ENCODE data around the gene ZDHHC13. TPM values are rescaled to one million over a fixed set of nuclear protein-coding genes. Genes with fewer than 3 reads are reported as not detected.

ZDHHC13 gene
- total and polyA plus RNA-seq, 2 of the 8 experiments (the other 6 are each of a cell fraction or from before 2014, with no cell fraction given), result 22.4 to 24.1 TPM

- Histone ChIP-seq H3K23ac (ENCODE audit: insufficient read length) (no peak overlapping the region), H4K91ac (replicated peaks; ENCODE audit: insufficient read length, low read length) (no peak overlapping the region), H3K56ac (replicated peaks; ENCODE audit: insufficient read length, low read depth, low read length) (no peak overlapping the region), H3K9ac (replicated peaks in 1 of 4; ENCODE audit: extremely low read depth in 1 of 4, low read depth in 3 of 4, low read length in 3 of 4) (no peak overlapping the region), H3K79me2 (ENCODE audit: control insufficient read depth in 1 of 2, insufficient read depth in 2 of 2, low read length in 2 of 2) (no peaks in the 10 kb centered on the region), H3K4me3 (ENCODE audit: extremely low read depth in 1 of 4, insufficient read depth in 2 of 4, low read depth in 3 of 4, low read length in 4 of 4) (no peak overlapping the region), H3K23me2 (ENCODE audit: low read depth, low read length) (no peaks in the 10 kb centered on the region), H3K4me1 (replicated peaks in 1 of 4; ENCODE audit: control insufficient read depth in 3 of 4, insufficient read depth in 4 of 4, low read length in 3 of 4) (peaks cover 0 to 3% (median 0%) of the 10 kb centered on the region in 4 experiments; a peak in 1 of 7 replicates), H2BK12ac (ENCODE audit: low read depth, low read length) (no peak overlapping the region), H3K4ac (replicated peaks; ENCODE audit: insufficient read length, low read depth, low read length) (no peak overlapping the region), H2AFZ (ENCODE audit: low read length) (no peak overlapping the region), H4K5ac (ENCODE audit: insufficient read length, low read depth, low read length) (no peak overlapping the region), H4K8ac (ENCODE audit: extremely low read depth, insufficient read depth, low read length) (no peak overlapping the region), H3K79me1 (ENCODE audit: low read depth, low read length) (no peaks in the 10 kb centered on the region), H4K20me1 (replicated peaks in 1 of 2; ENCODE audit: control insufficient read depth in 1 of 2, insufficient read depth in 2 of 2, low read length in 2 of 2) (no peaks in the 10 kb centered on the region), H3K14ac (ENCODE audit: insufficient read length) (no peak overlapping the region), H2BK5ac (ENCODE audit: low read depth, low read length) (no peak overlapping the region), H3K18ac (ENCODE audit: extremely low read depth, low read length) (no peak overlapping the region), H3K27ac (ENCODE audit: low read depth, low read length) (no peak overlapping the region), H3K36me3 (ENCODE audit: control insufficient read depth in 2 of 4, insufficient read depth in 4 of 4, low read length in 3 of 4) (peaks cover 0 to 25% (median 13%) of the 10 kb centered on the region in 4 experiments; a peak in 7 of 8 replicates), H2BK15ac (ENCODE audit: low read length) (no peak overlapping the region), H3K27me3 (replicated peaks in 1 of 4; ENCODE audit: control insufficient read depth in 3 of 4, extremely low read depth in 1 of 4, insufficient read depth in 3 of 4, low read length in 3 of 4) (no peaks in the 10 kb centered on the region), H3K4me2 (ENCODE audit: insufficient read depth in 1 of 2, low read depth in 2 of 2, low read length in 2 of 2) (no peak overlapping the region), H2AK5ac (ENCODE audit: low read depth, low read length) (no peak overlapping the region), H2BK20ac (ENCODE audit: low read length) (no peak overlapping the region), H2BK120ac (replicated peaks; ENCODE audit: low read depth, low read length) (no peak overlapping the region), H3K9me3 (ENCODE audit: insufficient read depth in 2 of 2, low read depth in 1 of 2, low read length in 1 of 2) (no peaks in the 10 kb centered on the region)
- 98% methylated on average over 3 of the region's 3 CpGs; no CpG with 5 or more reads in 1 of the 2 experiments for WGBS, 2 experiments (ENCODE audit: extremely low coverage in 1 of 2, insufficient coverage in 1 of 2, insufficient read length in 1 of 2, insufficient replicate concordance in 2 of 2, low coverage in 1 of 2, low lambda C conversion rate in 2 of 2, missing lambda C conversion rate in 1 of 2)
- POLR2A ChIA-PET (ENCODE audit: partially characterized antibody), result no interaction called here
- CTCF ChIA-PET (ENCODE audit: partially characterized antibody), result no interaction called here
- DNase-seq (ENCODE audit: low read depth in 1 of 2, low spot score in 2 of 2) (no peak), FAIRE-seq (no peak)
- TF ChIP-seq SIN3A (conservative IDR thresholded peaks at IDR 0.05 in 1 of 2, IDR thresholded peaks at IDR 0.05 in 1 of 2; ENCODE audit: low read depth in 1 of 2, low read length in 2 of 2) (no peak), CEBPB (IDR thresholded peaks at IDR 0.05; ENCODE audit: low read depth, low read length) (no peak), MAX (IDR thresholded peaks at IDR 0.05) (no peak), RFX5 (IDR thresholded peaks at IDR 0.05; ENCODE audit: borderline replicate concordance, low read depth, low read length) (no peak), POLR2A (IDR thresholded peaks at IDR 0.05; ENCODE audit: control extremely low read depth in 1 of 2, low read depth in 2 of 2, low read length in 2 of 2) (no peak)
These were observed 108.6 kb downstream of the ZDHHC13 start for GRCh38 chr11:19225581-19225980.
